CD8-positive, alpha-beta memory T cell (primary cell): ENCODE measurements around the gene ARMS2. TPM values are rescaled to one million over a fixed set of nuclear protein-coding genes. Genes with fewer than 3 reads are reported as not detected.

Source experiments
- CTCF ChIA-PET: fragments of 350-600 bp; sonication (Branson Sonifier 250); formaldehyde crosslinking; loops from one replicate; lab custom pipeline; 2021; ENCODE audit warnings: antibody characterized with exemption; lab: Charles Lee
- POLR2A ChIA-PET: fragments of 350-600 bp; sonication (Branson Sonifier 250); formaldehyde crosslinking; loops from one replicate; lab custom pipeline; 2021; ENCODE audit warnings: antibody characterized with exemption; lab: Charles Lee
- DNase-seq, 5 donors: peaks; one replicate each; pipeline versions ENCODE4 v3.0.0 to v3.0.0-alpha.2; 2020 to 2022; ENCODE audit warnings: mixed read lengths in 1 of 5
- H3K27ac ChIP-seq: one replicate; pipeline ENCODE4 v1.7.0; 2013; ENCODE audit warnings: low read depth, mild to moderate bottlenecking, low read length, moderate library complexity
- H3K27me3 ChIP-seq: 2 replicates; pipeline ENCODE4 v1.7.0; 2013; ENCODE audit warnings: low read length, mild to moderate bottlenecking; ENCODE audit not compliant: insufficient read depth, poor library complexity, severe bottlenecking
- H3K36me3 ChIP-seq: 2 replicates; pipeline ENCODE4 v1.7.0; 2013; ENCODE audit warnings: mild to moderate bottlenecking, low read length, moderate library complexity; ENCODE audit not compliant: insufficient read depth
- H3K4me1 ChIP-seq: 2 replicates; pipeline ENCODE4 v1.7.0; 2013; ENCODE audit warnings: mild to moderate bottlenecking, low read length, moderate library complexity; ENCODE audit not compliant: insufficient read depth
- H3K4me3 ChIP-seq: 2 replicates; pipeline ENCODE4 v1.7.0; 2013; ENCODE audit warnings: mild to moderate bottlenecking, low read length
- H3K9me3 ChIP-seq: 2 replicates; pipeline ENCODE4 v1.7.0; 2013; ENCODE audit warnings: mild to moderate bottlenecking, low read length
- H3K27ac Mint-ChIP-seq, 8 donors: one replicate each; pipeline ENCODE4 v1.8.0; 2020 to 2021; ENCODE audit warnings: mixed read lengths in 8 of 8, mild to moderate bottlenecking in 6 of 8, inconsistent platforms in 3 of 8, moderate library complexity in 3 of 8
- H3K27me3 Mint-ChIP-seq, 2 donors: one replicate each; pipeline ENCODE4 v1.8.0; 2020 to 2021; ENCODE audit warnings: mixed read lengths in 2 of 2, mild to moderate bottlenecking in 1 of 2, moderate library complexity in 1 of 2
- H3K36me3 Mint-ChIP-seq, 3 donors: one replicate each; pipeline ENCODE4 v1.8.0; 2020 to 2021; ENCODE audit warnings: mixed read lengths in 3 of 3, inconsistent platforms in 1 of 3, mild to moderate bottlenecking in 1 of 3
- H3K4me1 Mint-ChIP-seq, 3 donors: one replicate each; pipeline ENCODE4 v1.8.0; 2020 to 2021; ENCODE audit warnings: mixed read lengths in 3 of 3, inconsistent platforms in 1 of 3, mild to moderate bottlenecking in 1 of 3
- H3K4me3 Mint-ChIP-seq, 7 donors: one replicate each; pipeline ENCODE4 v1.8.0; 2020 to 2021; ENCODE audit warnings: mixed read lengths in 7 of 7, mild to moderate bottlenecking in 6 of 7, moderate library complexity in 4 of 7, inconsistent platforms in 2 of 7
- H3K9me3 Mint-ChIP-seq, 5 donors: one replicate each; pipeline ENCODE4 v1.8.0; 2020 to 2022; ENCODE audit warnings: mixed read lengths in 5 of 5, mild to moderate bottlenecking in 3 of 5, moderate library complexity in 2 of 5, inconsistent platforms in 1 of 5
- polyA plus RNA-seq: library from polyadenylated mRNA; unstranded; fragments of 300-500 nt; fragmentation: Illumina TruSeq; gene quantifications from one replicate; pipeline ENCODE4 v1.2.3, GENCODE V29; 2021
- total RNA-seq, 2 experiments: library from RNA; stranded (reverse); gene quantifications; one replicate each; pipeline ENCODE4 v1.2.3, GENCODE V29; 2021

Gene ARMS2
- total and polyA plus RNA-seq, 3 experiments from 2014 or later, result not detected

- no peaks in the 10 kb centered on the region for H3K4me1 ChIP-seq
- H3K36me3 ChIP-seq, result no peaks in the 10 kb centered on the region
- peak overlapping the region in 1 of 8 donors; percentile 18 for H3K27ac Mint-ChIP-seq
- ChIA-PET POLR2A (no interaction called here), CTCF (interaction anchor here (2.4 kb wide), 1 partner anchor 99 kb away, joined by 10 read pairs; no protein-coding TSS in a partner anchor)
- H3K27me3 ChIP-seq, result no peaks in the 10 kb centered on the region
- H3K9me3 Mint-ChIP-seq, result peaks cover 0 to 5% (median 4%) of the 10 kb centered on the region in 5 donors
- H3K4me3 Mint-ChIP-seq, result no peak overlapping the region
- H3K9me3 ChIP-seq, result no peaks in the 10 kb centered on the region
- H3K36me3 Mint-ChIP-seq, result peaks cover 3 to 7% (median 5%) of the 10 kb centered on the region in 3 donors
- H3K27ac ChIP-seq, result no peak overlapping the region
- H3K4me3 ChIP-seq, result no peak overlapping the region
- no peaks in the 10 kb centered on the region for H3K4me1 Mint-ChIP-seq
- H3K27me3 Mint-ChIP-seq, result peaks cover 1 to 3% of the 10 kb centered on the region in 2 donors
- DNase-seq, result no peak
Observed at GRCh38 chr10:122441961-122442360, 12.5 kb upstream of the ARMS2 start.

- CTCF ChIA-PET, result interaction anchor here (0.9 kb wide), 1 partner anchor 13 kb away, joined by 3 read pairs; no protein-coding TSS in a partner anchor
- no peak overlapping the region for H3K4me3 Mint-ChIP-seq
- POLR2A ChIA-PET, result no interaction called here
Observed at GRCh38 chr10:122445469-122445868, 9.0 kb upstream of the ARMS2 start.

GRCh38 chr10:122445904-122446303, 8.5 kb upstream of the ARMS2 start:
- Histone ChIP-seq H3K9me3 (no peaks in the 10 kb centered on the region), H3K36me3 (no peaks in the 10 kb centered on the region), H3K4me1 (no peaks in the 10 kb centered on the region), H3K4me3 (no peak overlapping the region), H3K27me3 (no peaks in the 10 kb centered on the region), H3K27ac (no peak overlapping the region)
- H3K9me3 Mint-ChIP-seq, result no peaks in the 10 kb centered on the region
- no peak for DNase-seq
- H3K4me1 Mint-ChIP-seq, result no peaks in the 10 kb centered on the region
- ChIA-PET POLR2A (no interaction called here), CTCF (interaction anchor here (0.9 kb wide), 1 partner anchor 13 kb away, joined by 3 read pairs; no protein-coding TSS in a partner anchor)
- H3K4me3 Mint-ChIP-seq, result no peak overlapping the region
- H3K27me3 Mint-ChIP-seq, result peaks cover 15 to 24% of the 10 kb centered on the region in 2 donors
- H3K27ac Mint-ChIP-seq, result peak overlapping the region in 1 of 8 donors; percentile 14
- no peaks in the 10 kb centered on the region for H3K36me3 Mint-ChIP-seq

More at GRCh38 chr10:122445469-122445868, 9.0 kb upstream of the ARMS2 start:
- Histone ChIP-seq H3K9me3 (no peaks in the 10 kb centered on the region), H3K4me3 (no peak overlapping the region), H3K36me3 (no peaks in the 10 kb centered on the region), H3K27me3 (no peaks in the 10 kb centered on the region), H3K27ac (no peak overlapping the region), H3K4me1 (no peaks in the 10 kb centered on the region)
- Mint-ChIP-seq H3K4me1 (no peaks in the 10 kb centered on the region), H3K27ac (no peak overlapping the region), H3K27me3 (peaks cover 11 to 19% of the 10 kb centered on the region in 2 donors), H3K36me3 (no peaks in the 10 kb centered on the region), H3K9me3 (peaks cover 0 to 1% (median under 1%) of the 10 kb centered on the region in 5 donors)
- DNase-seq, result no peak

- ChIA-PET CTCF (interaction anchor here (0.9 kb wide), 1 partner anchor 27 kb away, joined by 3 read pairs; no protein-coding TSS in a partner anchor), POLR2A (no interaction called here)
Observed at GRCh38 chr10:122446668-122447423, 7.6 kb upstream of the ARMS2 start.

GRCh38 chr10:122448600-122448999, 5.9 kb upstream of the ARMS2 start:
- ChIA-PET CTCF (no interaction called here), POLR2A (no interaction called here)
- Mint-ChIP-seq H3K4me3 (no peak overlapping the region), H3K9me3 (no peaks in the 10 kb centered on the region), H3K36me3 (peaks cover 0 to 10% (median 2%) of the 10 kb centered on the region in 3 donors), H3K4me1 (no peaks in the 10 kb centered on the region), H3K27me3 (peaks cover 19 to 37% of the 10 kb centered on the region in 2 donors), H3K27ac (peak overlapping the region in 1 of 8 donors; percentile 9)
- DNase-seq, result no peak
- H3K4me3 ChIP-seq, result no peak overlapping the region
- H3K27me3 ChIP-seq, result no peaks in the 10 kb centered on the region
- H3K4me1 ChIP-seq, result no peaks in the 10 kb centered on the region
- H3K27ac ChIP-seq, result no peak overlapping the region
- no peaks in the 10 kb centered on the region for H3K36me3 ChIP-seq
- H3K9me3 ChIP-seq, result no peaks in the 10 kb centered on the region

More at GRCh38 chr10:122446668-122447423, 7.6 kb upstream of the ARMS2 start:
- Histone ChIP-seq H3K27me3 (no peaks in the 10 kb centered on the region), H3K4me1 (no peaks in the 10 kb centered on the region), H3K27ac (no peak overlapping the region), H3K9me3 (no peaks in the 10 kb centered on the region), H3K4me3 (no peak overlapping the region), H3K36me3 (no peaks in the 10 kb centered on the region)
- Mint-ChIP-seq H3K27ac (peak overlapping the region in 1 of 8 donors; percentile 69), H3K4me3 (no peak overlapping the region), H3K27me3 (peaks cover 19 to 29% of the 10 kb centered on the region in 2 donors), H3K4me1 (no peaks in the 10 kb centered on the region), H3K36me3 (peaks cover 0 to 3% (median 0%) of the 10 kb centered on the region in 3 donors), H3K9me3 (no peaks in the 10 kb centered on the region)
- DNase-seq, result no peak

- ChIA-PET CTCF (interaction anchor here (1.4 kb wide), 1 partner anchor 14 kb away, joined by 3 read pairs; no protein-coding TSS in a partner anchor), POLR2A (no interaction called here)
- Histone ChIP-seq H3K27me3 (no peaks in the 10 kb centered on the region), H3K4me3 (no peak overlapping the region), H3K36me3 (no peaks in the 10 kb centered on the region), H3K27ac (no peak overlapping the region), H3K4me1 (no peaks in the 10 kb centered on the region), H3K9me3 (no peaks in the 10 kb centered on the region)
- no peak for DNase-seq
- peaks cover 19 to 39% of the 10 kb centered on the region in 2 donors for H3K27me3 Mint-ChIP-seq
- peaks cover 0 to 10% (median 2%) of the 10 kb centered on the region in 3 donors for H3K36me3 Mint-ChIP-seq
- H3K4me3 Mint-ChIP-seq, result no peak overlapping the region
- no peaks in the 10 kb centered on the region for H3K9me3 Mint-ChIP-seq
- no peak overlapping the region for H3K27ac Mint-ChIP-seq
- no peaks in the 10 kb centered on the region for H3K4me1 Mint-ChIP-seq
Observed at GRCh38 chr10:122449153-122449552, 5.3 kb upstream of the ARMS2 start.

- DNase-seq, result no peak
- Mint-ChIP-seq H3K9me3 (no peaks in the 10 kb centered on the region), H3K27me3 (peaks cover 29 to 45% of the 10 kb centered on the region in 2 donors), H3K36me3 (peaks cover 0 to 10% (median 2%) of the 10 kb centered on the region in 3 donors), H3K4me1 (no peaks in the 10 kb centered on the region), H3K27ac (peak overlapping the region in 1 of 8 donors; percentile 7), H3K4me3 (no peak overlapping the region)
- POLR2A ChIA-PET, result no interaction called here
- no peak overlapping the region for H3K27ac ChIP-seq
- H3K36me3 ChIP-seq, result no peaks in the 10 kb centered on the region
- no peaks in the 10 kb centered on the region for H3K27me3 ChIP-seq
- no peaks in the 10 kb centered on the region for H3K4me1 ChIP-seq
- H3K4me3 ChIP-seq, result no peak overlapping the region
- CTCF ChIA-PET, result interaction anchor here (1.1 to 1.4 kb wide), 2 partner anchors 15 to 115 kb away, joined by 3 read pairs; no protein-coding TSS in a partner anchor
- no peaks in the 10 kb centered on the region for H3K9me3 ChIP-seq
Observed at GRCh38 chr10:122450353-122450990, 4.0 kb upstream of the ARMS2 start.

GRCh38 chr10:122454071-122454470, 382 bp upstream of the ARMS2 start:
- H3K36me3 ChIP-seq, result no peaks in the 10 kb centered on the region
- H3K27me3 Mint-ChIP-seq, result peaks cover 48 to 67% of the 10 kb centered on the region in 2 donors
- no peaks in the 10 kb centered on the region for H3K9me3 ChIP-seq
- H3K27me3 ChIP-seq, result peaks cover 15% of the 10 kb centered on the region
- no peak overlapping the region for H3K4me3 Mint-ChIP-seq
- H3K36me3 Mint-ChIP-seq, result peaks cover 0 to 10% (median 2%) of the 10 kb centered on the region in 3 donors
- POLR2A ChIA-PET, result no interaction called here
- no peak overlapping the region for H3K27ac Mint-ChIP-seq
- H3K27ac ChIP-seq, result no peak overlapping the region
- no peak overlapping the region for H3K4me3 ChIP-seq
- DNase-seq, result no peak
- H3K9me3 Mint-ChIP-seq, result no peaks in the 10 kb centered on the region
- H3K4me1 Mint-ChIP-seq, result peaks cover 0 to 1% (median 0%) of the 10 kb centered on the region in 3 donors
- CTCF ChIA-PET, result no interaction called here
- H3K4me1 ChIP-seq, result no peaks in the 10 kb centered on the region
